CD4-positive, alpha-beta T cell (primary cell): ENCODE data around the gene SRRD. TPM values are rescaled to one million over a fixed set of nuclear protein-coding genes. Genes with fewer than 3 reads are reported as not detected.

Experiments used
- ATAC-seq: fragments of 200-7000 bp; cut with Tn5 transposase; one replicate; pipeline ENCODE4 v1.10.0; 2022; ENCODE audit warnings: mild to moderate bottlenecking; ENCODE audit not compliant: poor library complexity
- CTCF ChIA-PET: fragments of 350-600 bp; sonication (Branson Sonifier 250); formaldehyde crosslinking; loops from one replicate; lab custom pipeline; 2021; ENCODE audit warnings: antibody characterized with exemption, inconsistent platforms; lab: Charles Lee
- POLR2A ChIA-PET: fragments of 350-600 bp; sonication (Branson Sonifier 250); formaldehyde crosslinking; loops from one replicate; lab custom pipeline; 2021; ENCODE audit warnings: antibody characterized with exemption, inconsistent platforms; lab: Charles Lee
- DNase-seq, 14 experiments: peaks; one replicate each; pipeline ENCODE4 v3.0.0-alpha.2; 2013 to 2020; ENCODE audit warnings: mixed read lengths in 2 of 14
- H3K27ac ChIP-seq, 2 donors: one replicate each; pipeline versions ENCODE4 v1.5.1 to v1.7.0; 2013; ENCODE audit warnings: low read length in 2 of 2, low read depth in 1 of 2, mild to moderate bottlenecking in 1 of 2
- H3K27me3 ChIP-seq, 2 experiments: 1 replicate in 1 of 2; 2 replicates in 1 of 2; pipeline versions ENCODE4 v1.6.1 to v1.7.0; 2013; ENCODE audit warnings: low read length in 2 of 2, control low read depth in 1 of 2, mild to moderate bottlenecking in 1 of 2, moderate library complexity in 1 of 2; ENCODE audit not compliant: insufficient read depth in 2 of 2, control insufficient read depth in 1 of 2
- H3K36me3 ChIP-seq: one replicate; pipeline ENCODE4 v1.6.1; 2013; ENCODE audit warnings: low read length, control low read depth; ENCODE audit not compliant: insufficient read depth
- H3K4me1 ChIP-seq: one replicate; pipeline ENCODE4 v1.6.1; 2013; ENCODE audit warnings: low read length, control low read depth; ENCODE audit not compliant: insufficient read depth
- H3K4me3 ChIP-seq: one replicate; pipeline ENCODE4 v1.5.1; 2013; ENCODE audit warnings: mild to moderate bottlenecking, low read length, moderate library complexity
- H3K9me3 ChIP-seq, 2 experiments: 1 replicate in 1 of 2; 2 replicates in 1 of 2; pipeline versions ENCODE4 v1.6.1 to v1.7.0; 2013; ENCODE audit warnings: low read length in 2 of 2, mild to moderate bottlenecking in 2 of 2, control low read depth in 1 of 2, moderate library complexity in 1 of 2; ENCODE audit not compliant: control insufficient read depth in 1 of 2, insufficient read depth in 1 of 2
- H3K27ac Mint-ChIP-seq: one replicate; pipeline ENCODE4 v1.8.0; 2020; ENCODE audit warnings: mixed read lengths
- H3K27me3 Mint-ChIP-seq: one replicate; pipeline ENCODE4 v1.8.0; 2021; ENCODE audit warnings: mixed read lengths
- H3K36me3 Mint-ChIP-seq: one replicate; pipeline ENCODE4 v1.8.0; 2021; ENCODE audit warnings: low read depth, mixed read lengths
- H3K4me1 Mint-ChIP-seq: one replicate; pipeline ENCODE4 v1.8.0; 2021; ENCODE audit warnings: low read depth, mixed read lengths
- H3K4me3 Mint-ChIP-seq: one replicate; pipeline ENCODE4 v1.8.0; 2020; ENCODE audit warnings: mild to moderate bottlenecking, mixed read lengths
- H3K9me3 Mint-ChIP-seq: one replicate; pipeline ENCODE4 v1.8.0; 2020; ENCODE audit warnings: mixed read lengths
- intact Hi-C, 2 experiments: fragments of 100-400 bp; cut with DNase I in 1 of 2; cut with micrococcal nuclease in 1 of 2; formaldehyde crosslinking; loops; one replicate each; pipeline versions ENCODE4 v1.15.1 to v1.9.0; 2023 to 2025; cut with DNase I, micrococcal nuclease
- total RNA-seq, 174 experiments: library from RNA in 2 of 174; stranded (reverse) in 2 of 174; gene quantifications; one replicate each; pipeline ENCODE4 v1.2.3 and lab custom pipeline; 2021 to 2026
- TF ChIP-seq, protein P1 (sequence below): fragments of 200-600 bp; IDR thresholded peaks from one replicate; pipeline ENCODE4 v1.8.0; 2022; ENCODE audit warnings: antibody characterized with exemption, mild to moderate bottlenecking

The SRRD gene
- total RNA-seq, 2 experiments from 2014 or later: 25.8 to 27.2 TPM

DNA sequence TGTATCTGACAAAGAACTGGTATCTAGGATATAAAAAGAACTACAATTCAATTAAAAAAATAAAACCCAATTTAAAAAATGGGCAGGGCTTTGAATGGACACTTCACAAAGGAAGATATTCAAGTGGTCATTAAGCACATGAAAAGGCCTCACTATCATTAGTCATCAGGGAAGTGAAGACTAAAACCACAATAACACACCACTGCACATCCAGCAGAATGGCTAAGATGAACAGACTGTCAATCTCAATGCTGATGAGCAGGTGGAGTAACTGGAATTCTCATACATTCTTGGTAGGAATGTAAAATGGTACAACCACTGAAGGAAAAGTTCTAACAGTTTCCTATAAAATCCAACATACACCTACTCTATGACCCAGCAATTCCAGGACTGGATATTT, 9.0 kb upstream of the SRRD start:
- H3K4me3 Mint-ChIP-seq: no peak overlapping the region

GRCh38 chr22:26476705-26477340, 6.9 kb upstream of the SRRD start:
- intact Hi-C loops: no loop called here
- Histone ChIP-seq H3K4me3 (no peak overlapping the region), H3K4me1 (peaks cover 32% of the 10 kb centered on the region), H3K27ac (no peak overlapping the region), H3K36me3 (peaks cover 54% of the 10 kb centered on the region), H3K27me3 (no peaks in the 10 kb centered on the region), H3K9me3 (no peaks in the 10 kb centered on the region)
- TF ChIP-seq, protein P1, sequence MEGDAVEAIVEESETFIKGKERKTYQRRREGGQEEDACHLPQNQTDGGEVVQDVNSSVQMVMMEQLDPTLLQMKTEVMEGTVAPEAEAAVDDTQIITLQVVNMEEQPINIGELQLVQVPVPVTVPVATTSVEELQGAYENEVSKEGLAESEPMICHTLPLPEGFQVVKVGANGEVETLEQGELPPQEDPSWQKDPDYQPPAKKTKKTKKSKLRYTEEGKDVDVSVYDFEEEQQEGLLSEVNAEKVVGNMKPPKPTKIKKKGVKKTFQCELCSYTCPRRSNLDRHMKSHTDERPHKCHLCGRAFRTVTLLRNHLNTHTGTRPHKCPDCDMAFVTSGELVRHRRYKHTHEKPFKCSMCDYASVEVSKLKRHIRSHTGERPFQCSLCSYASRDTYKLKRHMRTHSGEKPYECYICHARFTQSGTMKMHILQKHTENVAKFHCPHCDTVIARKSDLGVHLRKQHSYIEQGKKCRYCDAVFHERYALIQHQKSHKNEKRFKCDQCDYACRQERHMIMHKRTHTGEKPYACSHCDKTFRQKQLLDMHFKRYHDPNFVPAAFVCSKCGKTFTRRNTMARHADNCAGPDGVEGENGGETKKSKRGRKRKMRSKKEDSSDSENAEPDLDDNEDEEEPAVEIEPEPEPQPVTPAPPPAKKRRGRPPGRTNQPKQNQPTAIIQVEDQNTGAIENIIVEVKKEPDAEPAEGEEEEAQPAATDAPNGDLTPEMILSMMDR: no peak
- CTCF ChIA-PET: no interaction called here
- no peak overlapping the region for H3K27ac Mint-ChIP-seq
- H3K4me3 Mint-ChIP-seq: no peak overlapping the region
- ATAC-seq: no peak
- H3K4me1 Mint-ChIP-seq: peaks cover 45% of the 10 kb centered on the region
- H3K9me3 Mint-ChIP-seq: no peaks in the 10 kb centered on the region
- no peaks in the 10 kb centered on the region for H3K27me3 Mint-ChIP-seq
- peaks cover 74% of the 10 kb centered on the region for H3K36me3 Mint-ChIP-seq
- DNase-seq: no peak
- POLR2A ChIA-PET: no interaction called here

More for the DNA sequence above, 9.0 kb upstream of the SRRD start:
- H3K27me3 ChIP-seq: no peaks in the 10 kb centered on the region
- Mint-ChIP-seq H3K9me3 (no peaks in the 10 kb centered on the region), H3K27ac (no peak overlapping the region), H3K27me3 (no peaks in the 10 kb centered on the region), H3K36me3 (peaks cover 92% of the 10 kb centered on the region), H3K4me1 (peaks cover 26% of the 10 kb centered on the region)
- ATAC-seq (no peak), DNase-seq (no peak)
- H3K9me3 ChIP-seq: no peaks in the 10 kb centered on the region
- H3K36me3 ChIP-seq: peaks cover 75% of the 10 kb centered on the region
- ChIA-PET CTCF (no interaction called here), POLR2A (no interaction called here)
- H3K4me1 ChIP-seq: peaks cover 12% of the 10 kb centered on the region
- no peak overlapping the region for H3K27ac ChIP-seq
- intact Hi-C loops: no loop called here
- H3K4me3 ChIP-seq: no peak overlapping the region
- TF ChIP-seq, protein P1: no peak

- H3K27me3 ChIP-seq: no peaks in the 10 kb centered on the region
- Mint-ChIP-seq H3K36me3 (peaks cover 69% of the 10 kb centered on the region), H3K27ac (no peak overlapping the region), H3K27me3 (no peaks in the 10 kb centered on the region), H3K4me3 (no peak overlapping the region), H3K4me1 (peaks cover 50% of the 10 kb centered on the region), H3K9me3 (no peaks in the 10 kb centered on the region)
- H3K4me3 ChIP-seq: no peak overlapping the region
- ChIA-PET POLR2A (no interaction called here), CTCF (no interaction called here)
- TF ChIP-seq, protein P1: no peak
- ATAC-seq (no peak), DNase-seq (no peak)
- no peak overlapping the region for H3K27ac ChIP-seq
- no peaks in the 10 kb centered on the region for H3K9me3 ChIP-seq
- H3K4me1 ChIP-seq: peaks cover 35% of the 10 kb centered on the region
- H3K36me3 ChIP-seq: peaks cover 49% of the 10 kb centered on the region
- intact Hi-C loops: no loop called here
Measured at GRCh38 chr22:26477341-26477731, 6.3 kb upstream of the SRRD start.
